ENCODE results near the gene BICC1.

The BICC1 gene

GRCh38 chr10:58651742-58652141 lies 139.1 kb downstream of the BICC1 start:
- Histone ChIP-seq H3K4me3 (ENCODE audit: low read depth, low read length, poor library complexity, severe bottlenecking) (no peak overlapping the region), H3K4me2 (ENCODE audit: low read length) (no peak overlapping the region), H3K9me2 (ENCODE audit: low read depth, low read length) (no peaks in the 10 kb centered on the region), H3K9ac (ENCODE audit: low read length) (no peak overlapping the region), H3K9me3 (ENCODE audit: low read length) (no peaks in the 10 kb centered on the region), H2AFZ (ENCODE audit: low read length) (no peak overlapping the region), H3K36me3 (ENCODE audit: insufficient read depth, low read length) (no peaks in the 10 kb centered on the region), H3K27ac (ENCODE audit: low read depth, low read length, poor library complexity, severe bottlenecking) (no peak overlapping the region), H3K4me1 (ENCODE audit: insufficient read depth, low read length, severe bottlenecking) (no peaks in the 10 kb centered on the region), H3F3A (ENCODE audit: insufficient read depth, low read length) (no peaks in the 10 kb centered on the region), H3K27me3 (ENCODE audit: insufficient read depth, low read length) (no peaks in the 10 kb centered on the region), H4K20me1 (ENCODE audit: insufficient read depth, low read length) (no peaks in the 10 kb centered on the region), H3K79me2 (ENCODE audit: insufficient read depth, low read length) (no peaks in the 10 kb centered on the region)
- TF ChIP-seq EZH2 (IDR thresholded peaks at IDR 0.05; ENCODE audit: borderline replicate concordance, low read length) = no peak

- H3K36me3 ChIP-seq (ENCODE audit: insufficient read depth, low read length) = no peaks in the 10 kb centered on the region
- no peaks in the 10 kb centered on the region for H3K4me1 ChIP-seq (ENCODE audit: insufficient read depth, low read length, severe bottlenecking)
- H2AFZ ChIP-seq (ENCODE audit: low read length) = no peak overlapping the region
- TF ChIP-seq EZH2 (IDR thresholded peaks at IDR 0.05; ENCODE audit: borderline replicate concordance, low read length) = no peak
- TF ChIP-seq CTCF (IDR thresholded peaks at IDR 0.05; ENCODE audit: low read length) = no peak
- H3K4me3 ChIP-seq (ENCODE audit: low read depth, low read length, poor library complexity, severe bottlenecking) = no peak overlapping the region
- H3K9ac ChIP-seq (ENCODE audit: low read length) = no peak overlapping the region
- H3K9me3 ChIP-seq (ENCODE audit: low read length) = no peaks in the 10 kb centered on the region
- no peak overlapping the region for H3K4me2 ChIP-seq (ENCODE audit: low read length)
- H3K27me3 ChIP-seq (ENCODE audit: insufficient read depth, low read length) = no peaks in the 10 kb centered on the region
- H3K27ac ChIP-seq (ENCODE audit: low read depth, low read length, poor library complexity, severe bottlenecking) = no peak overlapping the region
- no peaks in the 10 kb centered on the region for H3F3A ChIP-seq (ENCODE audit: insufficient read depth, low read length)
- no peaks in the 10 kb centered on the region for H3K9me2 ChIP-seq (ENCODE audit: low read depth, low read length)
- no peaks in the 10 kb centered on the region for H4K20me1 ChIP-seq (ENCODE audit: insufficient read depth, low read length)
- no peaks in the 10 kb centered on the region for H3K79me2 ChIP-seq (ENCODE audit: insufficient read depth, low read length)
These were observed 140.5 kb downstream of the BICC1 start for GRCh38 chr10:58653139-58653538.

- H3K36me3 ChIP-seq (ENCODE audit: insufficient read depth, low read length) = no peaks in the 10 kb centered on the region
- H2AFZ ChIP-seq (ENCODE audit: low read length) = no peak overlapping the region
- no peaks in the 10 kb centered on the region for H3K9me3 ChIP-seq (ENCODE audit: low read length)
- no peak overlapping the region for H3K9ac ChIP-seq (ENCODE audit: low read length)
- H4K20me1 ChIP-seq (ENCODE audit: insufficient read depth, low read length) = no peaks in the 10 kb centered on the region
- no peaks in the 10 kb centered on the region for H3K79me2 ChIP-seq (ENCODE audit: insufficient read depth, low read length)
- H3K4me2 ChIP-seq (ENCODE audit: low read length) = no peak overlapping the region
- H3K4me3 ChIP-seq (ENCODE audit: low read depth, low read length, poor library complexity, severe bottlenecking) = no peak overlapping the region
- no peaks in the 10 kb centered on the region for H3K4me1 ChIP-seq (ENCODE audit: insufficient read depth, low read length, severe bottlenecking)
- TF ChIP-seq CTCF (IDR thresholded peaks at IDR 0.05; ENCODE audit: low read length) (no peak), EZH2 (IDR thresholded peaks at IDR 0.05; ENCODE audit: borderline replicate concordance, low read length) (no peak)
- no peaks in the 10 kb centered on the region for H3F3A ChIP-seq (ENCODE audit: insufficient read depth, low read length)
- no peaks in the 10 kb centered on the region for H3K27me3 ChIP-seq (ENCODE audit: insufficient read depth, low read length)
- H3K9me2 ChIP-seq (ENCODE audit: low read depth, low read length) = no peaks in the 10 kb centered on the region
- H3K27ac ChIP-seq (ENCODE audit: low read depth, low read length, poor library complexity, severe bottlenecking) = no peak overlapping the region
These were observed 148.0 kb downstream of the BICC1 start for GRCh38 chr10:58660575-58661255.

- no peaks in the 10 kb centered on the region for H3K4me1 ChIP-seq (ENCODE audit: insufficient read depth, low read length, severe bottlenecking)
- H3K27me3 ChIP-seq (ENCODE audit: insufficient read depth, low read length) = no peaks in the 10 kb centered on the region
- H3K36me3 ChIP-seq (ENCODE audit: insufficient read depth, low read length) = no peaks in the 10 kb centered on the region
- no peak overlapping the region for H2AFZ ChIP-seq (ENCODE audit: low read length)
- H3F3A ChIP-seq (ENCODE audit: insufficient read depth, low read length) = no peaks in the 10 kb centered on the region
- H4K20me1 ChIP-seq (ENCODE audit: insufficient read depth, low read length) = no peaks in the 10 kb centered on the region
- TF ChIP-seq CTCF (IDR thresholded peaks at IDR 0.05; ENCODE audit: low read length) (no peak), EZH2 (IDR thresholded peaks at IDR 0.05; ENCODE audit: borderline replicate concordance, low read length) (no peak)
- H3K27ac ChIP-seq (ENCODE audit: low read depth, low read length, poor library complexity, severe bottlenecking) = no peak overlapping the region
- H3K9me3 ChIP-seq (ENCODE audit: low read length) = no peaks in the 10 kb centered on the region
- no peaks in the 10 kb centered on the region for H3K9me2 ChIP-seq (ENCODE audit: low read depth, low read length)
- no peak overlapping the region for H3K4me2 ChIP-seq (ENCODE audit: low read length)
- no peak overlapping the region for H3K9ac ChIP-seq (ENCODE audit: low read length)
- no peaks in the 10 kb centered on the region for H3K79me2 ChIP-seq (ENCODE audit: insufficient read depth, low read length)
- H3K4me3 ChIP-seq (ENCODE audit: low read depth, low read length, poor library complexity, severe bottlenecking) = no peak overlapping the region
These were observed 148.7 kb downstream of the BICC1 start for GRCh38 chr10:58661336-58661735.

All from OCI-LY1 (cell line).